Hematopoietic multipotent progenitor cell treated with erythropoietin and hydrocortisone succinate and interleukin-3 and kit ligand, for 8 days (in vitro differentiated cells): ENCODE measurements around the gene MAPKAP1.
"Not testable (repeated sequence)": the region's sequence is repeated elsewhere in the genome, so short reads cannot be mapped to it uniquely, and the experiment has no call there.

Experiments
- DNase-seq: peaks from one replicate; pipeline ENCODE4 v3.0.0-alpha.2; 2015

MAPKAP1 gene

DNA sequence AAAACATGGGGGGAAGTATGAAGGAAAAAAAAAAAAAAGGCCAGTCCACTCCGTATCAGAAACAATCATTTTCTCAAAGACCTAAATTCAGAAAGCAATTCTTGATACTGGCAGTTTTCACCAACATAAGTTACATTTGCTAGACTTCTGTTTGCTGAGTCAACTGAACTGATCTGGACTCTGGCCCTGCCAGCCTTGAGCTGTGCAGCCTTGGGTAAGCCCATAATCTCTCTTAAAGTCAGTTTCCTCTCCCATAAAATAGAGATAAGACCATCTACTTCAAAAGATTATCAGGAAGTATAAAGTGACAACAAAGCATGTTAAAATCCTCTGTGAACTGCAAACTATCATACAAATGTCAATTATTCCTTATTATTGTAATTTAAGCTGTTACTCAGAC is 106.8 kb downstream of the MAPKAP1 start:
- no peak for DNase-seq

DNA sequence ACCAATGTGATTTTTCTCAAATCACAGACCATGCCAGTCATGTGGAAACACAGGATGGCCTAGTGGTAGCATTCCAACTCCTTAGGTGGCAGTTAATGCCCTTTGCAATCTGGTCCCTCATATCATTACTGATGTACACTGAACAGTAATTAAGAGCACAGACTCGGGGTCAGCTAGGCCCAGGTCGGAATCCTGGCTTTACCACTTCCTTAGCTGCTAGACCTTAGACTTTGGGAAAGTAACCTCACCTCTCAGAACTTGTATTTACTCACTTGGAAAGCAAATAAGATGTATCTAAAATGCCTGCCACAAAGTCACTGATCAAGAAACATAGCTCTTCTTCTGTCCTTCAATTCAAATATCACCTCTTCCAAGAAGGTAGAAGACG is 112.8 kb downstream of the MAPKAP1 start:
- DNase-seq, result no peak

DNA sequence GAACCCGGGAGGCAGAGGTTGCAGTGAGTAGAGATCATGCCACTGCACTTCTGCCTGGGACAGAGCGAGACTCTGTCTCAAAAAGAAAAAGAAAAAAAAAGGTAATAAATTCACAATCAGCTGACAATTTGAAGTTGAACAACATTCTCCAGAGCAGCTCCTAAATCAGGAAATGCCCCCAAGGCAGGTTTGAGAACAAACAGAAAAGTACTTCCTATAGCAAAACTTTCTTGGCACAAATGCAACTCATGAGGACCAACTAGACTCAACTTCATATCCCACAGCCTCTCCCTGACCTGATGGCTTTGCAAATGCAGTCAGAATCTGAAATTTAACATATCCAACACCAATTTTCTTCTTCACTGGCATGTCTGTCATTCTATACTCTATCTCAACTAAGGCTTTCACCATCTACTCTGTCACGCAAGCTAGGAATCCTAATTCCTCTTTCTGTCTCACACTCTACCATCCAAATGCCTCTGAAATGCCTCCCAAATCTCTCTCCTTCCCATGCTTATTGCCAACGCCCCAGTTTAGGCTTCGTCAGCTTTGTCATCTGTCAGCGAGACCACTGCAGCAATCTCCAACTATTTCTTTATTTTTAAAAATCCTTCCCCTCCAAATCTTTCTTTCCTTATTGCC is 113.3 kb downstream of the MAPKAP1 start:
- no peak for DNase-seq

DNA sequence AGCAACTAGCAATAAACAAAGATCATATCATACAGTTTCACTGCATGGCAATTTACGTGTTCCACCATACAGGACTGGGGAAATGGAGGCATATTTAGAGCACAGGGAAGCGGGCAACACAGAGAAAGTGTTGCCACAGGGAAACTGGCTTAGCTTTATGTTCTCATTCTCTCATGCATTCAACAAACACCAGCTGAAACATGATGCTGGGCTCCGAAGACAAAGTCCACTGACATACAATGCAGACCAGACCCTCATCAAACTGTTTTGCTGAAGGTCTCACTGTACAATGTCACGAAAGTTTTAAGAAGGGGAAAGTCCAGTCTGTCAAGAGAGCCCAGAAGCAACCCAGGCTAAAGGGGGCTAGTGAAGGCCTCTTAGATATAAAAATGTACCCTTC is 115.1 kb downstream of the MAPKAP1 start:
- DNase-seq, result no peak

GRCh38 chr9:125591245-125591644 is 115.8 kb downstream of the MAPKAP1 start:
- DNase-seq, result no peak

DNA sequence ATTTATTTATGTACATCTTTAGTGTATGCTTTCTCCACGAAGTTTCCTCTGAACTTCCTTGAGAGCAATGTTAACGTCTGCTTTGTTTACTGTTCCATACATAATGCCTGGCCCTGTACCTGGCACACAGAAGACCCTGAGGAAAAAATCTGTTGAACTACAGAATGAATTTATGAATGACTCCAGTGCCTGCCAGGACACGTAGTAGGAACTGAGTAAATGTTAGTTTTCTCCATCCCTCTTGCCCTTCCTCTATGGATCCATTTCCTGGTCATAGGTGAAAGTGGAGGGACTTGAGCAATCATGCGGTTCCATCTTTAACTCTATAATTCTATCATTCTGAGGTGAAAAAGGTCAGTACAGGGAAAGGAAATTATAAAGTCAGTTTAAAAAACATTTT is 117.7 kb downstream of the MAPKAP1 start:
- DNase-seq, result no peak

DNA sequence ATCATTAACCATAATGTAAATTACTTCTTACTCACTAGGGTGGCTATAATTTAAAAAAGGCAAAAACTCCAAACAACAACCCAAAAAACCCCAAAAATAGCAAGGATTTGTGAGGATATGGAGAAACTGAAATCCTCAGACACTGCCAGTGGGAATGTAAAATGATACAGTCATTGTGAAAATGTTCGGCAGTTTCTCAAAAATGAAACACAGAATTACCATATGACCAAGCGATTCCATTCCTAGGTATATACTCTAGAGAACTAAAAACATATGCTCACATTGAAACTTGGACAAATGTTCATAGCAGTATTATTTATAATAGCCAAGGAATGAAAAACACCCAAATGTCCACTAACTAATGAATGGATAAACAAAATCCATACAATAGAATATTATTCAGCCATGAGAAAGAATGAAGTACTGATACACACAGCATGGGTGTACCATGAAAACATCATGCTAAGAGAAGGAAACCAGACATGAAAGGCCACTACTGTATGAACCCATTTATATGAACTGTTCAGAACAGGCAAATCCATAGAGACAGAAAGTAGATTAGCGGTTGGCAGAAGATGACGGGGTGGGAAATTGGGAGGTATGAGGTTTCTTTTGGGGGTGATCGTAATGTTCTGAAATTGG is 119.1 kb downstream of the MAPKAP1 start:
- DNase-seq, result no peak

GRCh38 chr9:125586172-125586511 is 120.9 kb downstream of the MAPKAP1 start:
- DNase-seq, result no peak

DNA sequence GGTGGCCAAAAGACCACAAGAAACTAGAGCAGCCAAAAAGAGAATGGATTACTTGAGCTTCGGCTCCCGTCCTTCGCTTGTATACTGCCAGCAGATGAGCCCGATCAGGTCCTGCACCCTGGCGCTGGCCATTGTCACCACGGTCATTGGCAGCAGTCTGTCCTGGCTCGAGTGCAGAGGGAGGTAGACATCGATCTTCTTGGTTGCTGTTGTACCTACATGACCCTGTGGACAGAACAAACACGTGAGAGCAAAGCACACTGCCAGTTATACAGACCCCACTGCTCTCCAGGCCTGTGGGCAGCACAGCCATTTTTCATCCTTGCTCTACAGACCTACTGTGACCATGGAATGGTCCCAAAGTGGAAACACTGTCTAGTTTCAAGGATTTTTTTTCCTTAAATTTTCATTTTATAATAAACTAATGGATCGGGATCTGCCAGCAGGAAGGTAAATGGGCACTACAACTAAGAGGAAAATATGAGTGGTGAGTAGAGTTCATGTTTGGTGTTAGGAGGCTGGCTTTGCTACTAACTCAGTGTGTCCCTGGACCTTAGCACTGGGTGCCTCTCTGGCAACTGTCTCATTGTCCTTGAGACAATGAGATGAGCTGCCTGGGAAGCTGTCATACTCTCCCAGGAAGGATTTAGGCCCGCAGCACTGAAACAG is 121.4 kb downstream of the MAPKAP1 start:
- DNase-seq, result no peak

DNA sequence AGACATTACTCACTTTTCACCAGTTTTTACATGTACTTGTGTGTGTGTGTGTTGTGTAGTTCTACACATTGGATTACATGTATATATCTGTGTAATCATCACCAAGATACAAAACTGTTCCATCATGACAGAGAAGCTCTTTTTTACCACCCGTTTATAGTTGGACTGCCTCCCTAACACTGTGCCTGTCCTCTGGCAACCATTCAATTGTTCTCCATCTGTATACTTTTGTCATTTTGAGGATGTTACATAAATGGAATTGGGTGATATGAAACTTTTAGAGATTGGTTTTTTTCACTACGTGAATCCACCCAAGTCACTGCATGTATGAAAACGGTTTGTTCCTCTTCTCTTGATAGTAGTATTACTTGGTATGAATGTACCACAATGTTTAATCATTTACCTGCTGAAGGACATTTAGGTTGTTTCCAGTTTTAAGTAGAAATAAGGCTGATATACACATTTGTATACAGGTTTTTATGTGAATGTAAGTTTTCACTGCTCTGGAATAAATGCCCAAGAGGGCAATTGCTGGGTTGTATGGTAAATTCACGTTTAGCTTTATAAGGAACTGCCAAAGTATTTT is 126.2 kb downstream of the MAPKAP1 start:
- no peak for DNase-seq

GRCh38 chr9:125579030-125579932 is 127.7 kb downstream of the MAPKAP1 start:
- DNase-seq, result no peak

GRCh38 chr9:125574126-125574877 is 132.7 kb downstream of the MAPKAP1 start:
- no peak for DNase-seq

- DNase-seq, result not testable (repeated sequence)
These were observed 134.5 kb downstream of the MAPKAP1 start for GRCh38 chr9:125572461-125572860.

DNA sequence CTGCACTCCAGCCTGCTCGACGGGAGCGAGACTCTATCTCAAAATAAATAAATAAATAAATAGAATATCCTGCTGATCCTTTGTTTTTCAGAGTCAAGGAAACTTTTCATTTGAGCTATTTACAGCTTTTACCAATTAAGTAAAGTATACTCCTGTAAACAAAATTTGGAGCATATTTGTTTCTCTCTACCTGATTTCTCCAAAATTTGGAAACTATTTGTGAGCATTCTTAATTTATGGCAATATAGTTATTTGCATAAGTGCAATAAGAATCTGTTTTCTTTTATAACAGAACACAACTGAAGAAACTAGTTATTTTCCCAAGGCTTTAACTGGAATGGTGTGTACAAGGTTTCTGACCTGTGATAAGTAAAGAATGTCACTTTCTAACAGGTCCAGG is 135.2 kb downstream of the MAPKAP1 start:
- not testable (repeated sequence) for DNase-seq

DNA sequence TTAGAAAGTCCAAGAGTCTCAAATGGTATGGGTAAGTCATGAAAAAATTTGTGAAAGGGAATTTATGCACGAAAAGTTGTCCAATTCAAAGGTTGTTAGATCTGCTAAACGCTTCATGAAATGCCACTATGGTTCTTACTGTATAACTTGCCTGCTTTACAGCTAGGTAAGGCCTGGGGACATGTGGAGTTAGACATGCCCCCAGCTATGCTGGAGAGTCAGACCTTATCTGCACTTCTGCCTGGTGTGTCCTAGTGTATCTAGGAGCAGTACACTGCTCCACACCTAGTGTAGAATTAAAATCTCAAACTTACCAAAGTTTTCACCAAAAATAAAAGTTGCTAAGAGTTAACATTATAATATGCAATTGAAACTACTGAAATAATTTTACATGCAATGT is 136.8 kb downstream of the MAPKAP1 start:
- DNase-seq, result no peak

- DNase-seq, result no peak
These were observed 138.4 kb downstream of the MAPKAP1 start for GRCh38 chr9:125568621-125569020.

DNA sequence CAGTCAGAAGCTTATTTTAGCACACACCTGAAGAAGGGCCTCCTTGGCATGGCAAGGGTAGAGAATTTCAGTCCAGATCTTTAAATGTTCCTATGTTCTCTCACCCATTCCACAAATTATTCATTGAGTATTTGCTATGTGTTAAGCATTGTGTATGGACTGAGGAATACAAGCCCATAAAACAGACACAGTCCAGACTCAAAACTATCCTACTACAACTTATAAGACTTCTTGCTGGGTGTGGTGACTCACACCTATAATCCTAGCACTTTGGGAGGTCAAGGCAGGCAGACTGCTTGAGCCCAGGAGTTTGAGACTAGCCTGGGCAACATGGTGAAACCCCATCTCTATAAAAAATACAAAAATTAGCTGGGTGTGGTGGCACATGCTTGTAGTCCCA is 141.0 kb downstream of the MAPKAP1 start:
- DNase-seq, result not testable (repeated sequence)

GRCh38 chr9:125565126-125565525 is 141.9 kb downstream of the MAPKAP1 start:
- DNase-seq, result no peak

DNA sequence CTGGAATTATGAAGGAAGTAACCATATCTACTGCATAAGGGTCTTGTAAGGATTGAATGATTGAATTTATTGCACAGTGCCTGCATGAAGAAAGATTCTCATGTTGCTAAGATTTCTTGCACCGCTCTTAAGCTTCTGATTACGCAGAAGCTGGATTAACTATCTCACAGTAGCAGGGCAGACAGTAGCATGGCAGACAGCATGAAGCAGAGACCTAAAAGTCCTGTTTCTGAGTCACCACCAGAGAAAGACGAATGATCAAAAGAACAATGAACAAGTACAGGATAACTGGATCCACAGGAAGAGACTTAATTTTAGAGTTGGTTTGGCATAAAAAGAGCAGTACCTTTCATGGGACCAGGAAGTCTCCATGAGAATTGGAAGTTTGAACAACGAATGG is 142.4 kb downstream of the MAPKAP1 start:
- DNase-seq, result no peak

- DNase-seq, result no peak
These were observed 145.4 kb downstream of the MAPKAP1 start for GRCh38 chr9:125561509-125562148.

DNA sequence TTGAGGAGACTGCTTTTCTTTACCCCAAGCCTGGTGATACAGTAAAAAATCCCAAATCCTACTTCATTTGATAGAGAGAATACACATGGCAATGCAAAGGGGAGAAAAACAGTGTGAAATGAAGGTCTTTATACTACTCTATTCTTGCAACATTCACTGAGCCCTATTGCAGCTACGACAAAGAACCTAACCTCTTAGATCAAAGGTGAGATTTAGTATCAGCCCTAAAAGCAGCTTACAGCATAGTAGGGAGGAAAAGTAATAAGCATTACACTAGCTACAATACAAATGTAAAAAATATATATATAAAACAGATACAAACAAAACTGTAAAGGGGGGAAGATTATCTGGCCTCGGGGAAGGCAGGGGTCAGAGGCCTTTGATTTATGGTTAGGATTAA is 147.1 kb downstream of the MAPKAP1 start:
- DNase-seq, result no peak

GRCh38 chr9:125559194-125559593 is 147.8 kb downstream of the MAPKAP1 start:
- DNase-seq, result no peak
